SK-N-SH (cell line): ENCODE data around the gene USP4. TPM values are rescaled to one million over a fixed set of nuclear protein-coding genes. Genes with fewer than 3 reads are reported as not detected.

Experiments
- CTCF ChIA-PET: fragments of 300-600, 350-600 bp; formaldehyde crosslinking; extraction: SDS; loops from one replicate; lab custom pipeline; 2021; lab: Yijun Ruan, JAX
- POLR2A ChIA-PET: fragments of 350-600 bp; sonication (Branson Sonifier 250); formaldehyde crosslinking; extraction: SDS; loops from one replicate; lab custom pipeline; 2020; ENCODE audit warnings: antibody characterized with exemption, inconsistent platforms; lab: Yijun Ruan, JAX
- DNase-seq: peaks from one replicate; pipeline ENCODE4 v3.0.0; 2012
- H2AFZ ChIP-seq: fragments of 200-600 bp; sonication (generic); 2 replicates; pipeline ENCODE4 v1.8.1; 2016; ENCODE audit warnings: antibody characterized with exemption, mild to moderate bottlenecking, low read depth
- H3F3A ChIP-seq: fragments of 200-600 bp; sonication (generic); replicated peaks from 2 replicates; pipeline ENCODE3; 2016; ENCODE audit warnings: antibody characterized with exemption, mild to moderate bottlenecking; ENCODE audit not compliant: insufficient read depth
- H3K27ac ChIP-seq, 2 experiments: fragments of 200-500 bp in 1 of 2; fragments of 200-600 bp in 1 of 2; sonication (Bioruptor generic) in 1 of 2; sonication (generic), shearing (Covaris generic) in 1 of 2; 2 replicates each; pipeline versions ENCODE4 v1.5.1 to v1.6.1; 2014 to 2016; ENCODE audit warnings: low read depth in 2 of 2, inconsistent platforms in 1 of 2, low read length in 1 of 2, mild to moderate bottlenecking in 1 of 2, mixed read lengths in 1 of 2
- H3K27me3 ChIP-seq: fragments of 200-600 bp; sonication (generic), shearing (Covaris generic); 2 replicates; pipeline ENCODE4 v1.6.1; 2016; ENCODE audit warnings: mixed run types; ENCODE audit not compliant: insufficient read depth
- H3K36me3 ChIP-seq, 2 experiments: fragments of 200-500 bp in 1 of 2; fragments of 200-600 bp in 1 of 2; sonication (Bioruptor generic) in 1 of 2; sonication (generic) in 1 of 2; replicated peaks in 1 of 2; 2 replicates each; pipeline versions ENCODE3 to v1.5.1; 2014 to 2016; ENCODE audit warnings: low read length in 1 of 2, mild to moderate bottlenecking in 1 of 2; ENCODE audit not compliant: insufficient read depth in 2 of 2, control insufficient read depth in 1 of 2
- H3K4me1 ChIP-seq, 2 experiments: fragments of 200-500 bp in 1 of 2; fragments of 200-600 bp in 1 of 2; sonication (Bioruptor generic) in 1 of 2; sonication (generic), shearing (Covaris generic) in 1 of 2; 2 replicates each; pipeline versions ENCODE4 v1.5.1 to v1.6.1; 2014 to 2016; ENCODE audit warnings: low read depth in 1 of 2, low read length in 1 of 2, mixed run types in 1 of 2; ENCODE audit not compliant: insufficient read depth in 2 of 2, control insufficient read depth in 1 of 2
- H3K4me2 ChIP-seq: fragments of 200-600 bp; sonication (generic), shearing (Covaris generic); 2 replicates; pipeline ENCODE4 v1.6.1; 2017; ENCODE audit warnings: mixed run types
- H3K4me3 ChIP-seq, 2 experiments: fragments of 200-500 bp in 1 of 2; fragments of 200-600 bp in 1 of 2; sonication (Bioruptor generic) in 1 of 2; sonication (generic), shearing (Covaris generic) in 1 of 2; 2 replicates each; pipeline versions ENCODE4 v1.5.1 to v1.8.1; 2014 to 2016; ENCODE audit warnings: low read depth in 2 of 2, inconsistent platforms in 1 of 2, low read length in 1 of 2, mild to moderate bottlenecking in 1 of 2, mixed read lengths in 1 of 2, moderate library complexity in 1 of 2
- H3K79me2 ChIP-seq: fragments of 200-600 bp; sonication (generic); 2 replicates; pipeline ENCODE4 v1.8.1; 2017; ENCODE audit warnings: mild to moderate bottlenecking; ENCODE audit not compliant: insufficient read depth
- H3K9ac ChIP-seq: fragments of 200-600 bp; sonication (generic); 2 replicates; pipeline ENCODE4 v1.6.1; 2017; ENCODE audit warnings: mixed run types
- H3K9me2 ChIP-seq: fragments of 200-600 bp; sonication (generic); 2 replicates; pipeline ENCODE4 v1.6.1; 2017; ENCODE audit warnings: mixed run types
- H3K9me3 ChIP-seq: fragments of 200-600 bp; sonication (generic); 2 replicates; pipeline ENCODE4 v1.6.1; 2017; ENCODE audit warnings: mixed run types, mild to moderate bottlenecking, moderate library complexity
- H4K20me1 ChIP-seq: fragments of 200-600 bp; sonication (generic); 2 replicates; pipeline ENCODE4 v1.6.1; 2017; ENCODE audit warnings: mild to moderate bottlenecking, mixed run types; ENCODE audit not compliant: insufficient read depth
- CHD2 ChIP-seq: fragments of 150-350 bp; IDR thresholded peaks from 2 replicates; pipeline ENCODE4 v1.6.1; 2018; ENCODE audit warnings: low read length; ENCODE audit not compliant: partially characterized antibody
- ELF1 ChIP-seq: IDR thresholded peaks from 2 replicates; pipeline ENCODE4 v1.4.0; 2012
- FOSL2 ChIP-seq: IDR thresholded peaks from 2 replicates; pipeline ENCODE4 v1.4.0; 2012; ENCODE audit warnings: low read depth, mild to moderate bottlenecking, moderate library complexity, borderline replicate concordance
- FOXJ3 ChIP-seq: sonication (generic); formaldehyde crosslinking; IDR thresholded peaks from 2 replicates; pipeline ENCODE4 v1.5.1; 2020; ENCODE audit warnings: mild to moderate bottlenecking, missing genetic modification reagents
- FOXM1 ChIP-seq: IDR thresholded peaks from 2 replicates; pipeline ENCODE4 v1.4.0; 2012; ENCODE audit warnings: low read depth, mild to moderate bottlenecking
- GABPA ChIP-seq: IDR thresholded peaks from 2 replicates; pipeline ENCODE4 v1.4.0; 2012; ENCODE audit warnings: low read depth, mild to moderate bottlenecking
- GATA2 ChIP-seq: sonication (generic); formaldehyde crosslinking; IDR thresholded peaks from 2 replicates; pipeline ENCODE4 v1.5.0; 2020; ENCODE audit warnings: mild to moderate bottlenecking, missing genetic modification reagents
- MEF2A ChIP-seq: IDR thresholded peaks from 2 replicates; pipeline ENCODE4 v1.4.0; 2012; ENCODE audit warnings: low read depth, borderline replicate concordance
- MXI1 ChIP-seq: IDR thresholded peaks from 2 replicates; pipeline ENCODE4 v1.6.1; 2012; ENCODE audit warnings: mild to moderate bottlenecking, low read depth, low read length, improper control_type of control experiment
- NFIC ChIP-seq: IDR thresholded peaks from 2 replicates; pipeline ENCODE4 v1.4.0; 2012; ENCODE audit warnings: borderline replicate concordance
- NRF1 ChIP-seq: IDR thresholded peaks from 2 replicates; pipeline ENCODE4 v1.6.1; 2012; ENCODE audit warnings: low read depth, mild to moderate bottlenecking, low read length
- POLR2AphosphoS5 ChIP-seq: IDR thresholded peaks from 2 replicates; pipeline ENCODE4 v1.6.1; 2012; ENCODE audit warnings: low read depth, low read length
- RAD21 ChIP-seq: IDR thresholded peaks from 2 replicates; pipeline ENCODE4 v1.6.1; 2012; ENCODE audit warnings: mild to moderate bottlenecking, low read length
- RXRA ChIP-seq: IDR thresholded peaks from 2 replicates; pipeline ENCODE4 v1.4.0; 2012; ENCODE audit warnings: low read depth, mild to moderate bottlenecking, borderline replicate concordance
- SIN3A ChIP-seq: IDR thresholded peaks from 2 replicates; pipeline ENCODE4 v1.6.1; 2012; ENCODE audit warnings: low read depth, mild to moderate bottlenecking, low read length, moderate library complexity, borderline replicate concordance
- SMC3 ChIP-seq: IDR thresholded peaks from 2 replicates; pipeline ENCODE4 v1.6.1; 2012; ENCODE audit warnings: low read depth, low read length, improper control_type of control experiment
- TAF1 ChIP-seq: IDR thresholded peaks from 2 replicates; pipeline ENCODE4 v1.6.1; 2012; ENCODE audit warnings: low read depth, mild to moderate bottlenecking, low read length, moderate library complexity, borderline replicate concordance
- TCF12 ChIP-seq: IDR thresholded peaks from 2 replicates; pipeline ENCODE4 v1.4.0; 2012
- TEAD4 ChIP-seq: IDR thresholded peaks from 2 replicates; pipeline ENCODE4 v1.4.0; 2012; ENCODE audit warnings: mild to moderate bottlenecking, borderline replicate concordance; ENCODE audit not compliant: insufficient read depth
- ZBTB33 ChIP-seq: IDR thresholded peaks from 2 replicates; pipeline ENCODE4 v1.4.0; 2012; ENCODE audit warnings: low read depth, borderline replicate concordance
- WGBS: methylation state at CpG from one replicate; pipeline ENCODE4 v1.1.6; 2017; ENCODE audit warnings: low lambda C conversion rate; 5-methylcytosine and 5-hydroxymethylcytosine counted together
- polyA plus RNA-seq, 3 experiments: library from polyadenylated mRNA; depleted of rRNA; stranded (reverse); fragments of >200 nt; gene quantifications; 2 replicates each; pipeline ENCODE4 v1.2.3, GENCODE V29; 2012

The USP4 gene
- polyA plus RNA-seq, 1 of the 3 experiments (the other 2 are of a cell fraction): 33.2 TPM

- TF ChIP-seq SIN3A (peak; percentile 25; the same call in 1 of the 2 replicates), TAF1 (no peak; the same call in none of the 2 replicates), ZBTB33 (no peak), POLR2AphosphoS5 (peak; percentile 85), ELF1 (peak; percentile 63; the same call in 1 of the 2 replicates), TEAD4 (no peak), MXI1 (peak; percentile 96), GABPA (peak; percentile 77), FOXM1 (no peak), SMC3 (peak; percentile 35; the same call in 1 of the 2 replicates), TCF12 (no peak; the same call in 1 of the 2 replicates)
These were observed at the start of gene USP4 (continued) for GRCh38 chr3:49339941-49340800.

- POLR2A ChIA-PET: interaction anchor here (0.9 kb wide), 1 partner anchor 22 kb away, joined by 6 read pairs; the partner anchor contains the start of gene RHOA
- Histone ChIP-seq H3K4me2 (no peak overlapping the region), H3F3A (peaks cover 16% of the 10 kb centered on the region), H3K36me3 (peaks cover 0 to 15% of the 10 kb centered on the region in 2 experiments), H3K4me3 (no peak overlapping the region), H3K9ac (no peak overlapping the region), H3K4me1 (no peaks in the 10 kb centered on the region), H3K79me2 (peaks cover 100% of the 10 kb centered on the region), H3K27ac (no peak overlapping the region), H3K9me2 (no peaks in the 10 kb centered on the region), H3K27me3 (no peaks in the 10 kb centered on the region), H4K20me1 (peaks cover 99% of the 10 kb centered on the region), H3K9me3 (no peaks in the 10 kb centered on the region), H2AFZ (no peak overlapping the region)
- DNase-seq: no peak
- TF ChIP-seq NRF1 (no peak), RAD21 (no peak), MEF2A (no peak), FOXJ3 (no peak), GATA2 (no peak), FOSL2 (no peak), SIN3A (no peak), TAF1 (no peak), FOXM1 (no peak), TEAD4 (no peak), NFIC (no peak), SMC3 (no peak), RXRA (no peak), CHD2 (no peak), TCF12 (no peak)
- WGBS: 97% methylated on average over 6 of the region's 6 CpGs
- CTCF ChIA-PET: interaction anchor here (0.6 to 0.9 kb wide), 3 partner anchors 8 to 103 kb away, joined by 3 to 5 read pairs (median 3); no protein-coding TSS in a partner anchor
These were observed 49.4 kb upstream of the USP4 start for GRCh38 chr3:49389297-49389696.
